Dendritic cell treated with granulocyte-macrophage colony-stimulating factor and Interleukin-4, amounts not matched to agents 40 ng/mL and 50 ng/mL, for 4 days (primary cell): ENCODE results near the gene ACTN1.

Source experiments
- H3K27ac Mint-ChIP-seq: one replicate; pipeline ENCODE4 v1.8.0; 2022; ENCODE audit warnings: mild to moderate bottlenecking, mixed read lengths
- H3K27me3 Mint-ChIP-seq: one replicate; pipeline ENCODE4 v1.8.0; 2022; ENCODE audit warnings: mild to moderate bottlenecking, mixed read lengths
- H3K36me3 Mint-ChIP-seq: one replicate; pipeline ENCODE4 v1.8.0; 2022; ENCODE audit warnings: low read depth, mixed read lengths
- H3K4me1 Mint-ChIP-seq: one replicate; pipeline ENCODE4 v1.8.0; 2022; ENCODE audit warnings: low read depth, mixed read lengths
- H3K4me3 Mint-ChIP-seq: one replicate; pipeline ENCODE4 v1.8.0; 2022; ENCODE audit warnings: mild to moderate bottlenecking, moderate library complexity, mixed read lengths
- H3K9me3 Mint-ChIP-seq: one replicate; pipeline ENCODE4 v1.8.0; 2022; ENCODE audit warnings: mixed read lengths
- intact Hi-C: fragments of 100-400 bp; cut with micrococcal nuclease; formaldehyde crosslinking; loops from one replicate; pipeline ENCODE4 v1.15.0; 2022

Gene ACTN1

GRCh38 chr14:68937471-68938270, 41.4 kb downstream of the ACTN1 start:
- H3K27me3 Mint-ChIP-seq, result no peaks in the 10 kb centered on the region

GRCh38 chr14:68936980-68937379, 42.1 kb downstream of the ACTN1 start:
- intact Hi-C loops, result no loop called here
- Mint-ChIP-seq H3K4me1 (peaks cover 74% of the 10 kb centered on the region), H3K9me3 (no peaks in the 10 kb centered on the region), H3K27ac (peak overlapping the region; percentile 68), H3K27me3 (no peaks in the 10 kb centered on the region), H3K36me3 (peaks cover 26% of the 10 kb centered on the region), H3K4me3 (no peak overlapping the region)

More at GRCh38 chr14:68937471-68938270, 41.4 kb downstream of the ACTN1 start:
- Mint-ChIP-seq H3K4me1 (peaks cover 74% of the 10 kb centered on the region), H3K27ac (peak overlapping the region; percentile 51), H3K9me3 (no peaks in the 10 kb centered on the region), H3K36me3 (peaks cover 27% of the 10 kb centered on the region), H3K4me3 (no peak overlapping the region)
- intact Hi-C loops, result no loop called here

GRCh38 chr14:68936476-68936875, 42.6 kb downstream of the ACTN1 start:
- intact Hi-C loops, result no loop called here
- H3K4me1 Mint-ChIP-seq, result peaks cover 74% of the 10 kb centered on the region
- H3K9me3 Mint-ChIP-seq, result no peaks in the 10 kb centered on the region
- no peaks in the 10 kb centered on the region for H3K27me3 Mint-ChIP-seq
- H3K27ac Mint-ChIP-seq, result peak overlapping the region; percentile 68
- H3K36me3 Mint-ChIP-seq, result peaks cover 31% of the 10 kb centered on the region
- no peak overlapping the region for H3K4me3 Mint-ChIP-seq

- peaks cover 37% of the 10 kb centered on the region for H3K36me3 Mint-ChIP-seq
- intact Hi-C loops, result no loop called here
- H3K4me3 Mint-ChIP-seq, result no peak overlapping the region
- no peaks in the 10 kb centered on the region for H3K9me3 Mint-ChIP-seq
- H3K27me3 Mint-ChIP-seq, result no peaks in the 10 kb centered on the region
- H3K27ac Mint-ChIP-seq, result peak overlapping the region; percentile 68
- H3K4me1 Mint-ChIP-seq, result peaks cover 74% of the 10 kb centered on the region
Observed at GRCh38 chr14:68935761-68936214, 43.3 kb downstream of the ACTN1 start.

- H3K27me3 Mint-ChIP-seq, result no peaks in the 10 kb centered on the region
- peak overlapping the region; percentile 70 for H3K27ac Mint-ChIP-seq
- peaks cover 37% of the 10 kb centered on the region for H3K36me3 Mint-ChIP-seq
- H3K4me3 Mint-ChIP-seq, result no peak overlapping the region
- intact Hi-C loops, result no loop called here
- peaks cover 81% of the 10 kb centered on the region for H3K4me1 Mint-ChIP-seq
- H3K9me3 Mint-ChIP-seq, result no peaks in the 10 kb centered on the region
Observed at GRCh38 chr14:68934066-68934465, 45.0 kb downstream of the ACTN1 start.

- Mint-ChIP-seq H3K4me3 (no peak overlapping the region), H3K9me3 (no peaks in the 10 kb centered on the region), H3K27ac (peak overlapping the region; percentile 70), H3K4me1 (peaks cover 81% of the 10 kb centered on the region), H3K27me3 (no peaks in the 10 kb centered on the region), H3K36me3 (peaks cover 37% of the 10 kb centered on the region)
- intact Hi-C loops, result no loop called here
Observed at GRCh38 chr14:68932686-68933085, 46.4 kb downstream of the ACTN1 start.

GRCh38 chr14:68932231-68932630, 46.9 kb downstream of the ACTN1 start:
- Mint-ChIP-seq H3K27ac (peak overlapping the region; percentile 70), H3K9me3 (no peaks in the 10 kb centered on the region), H3K36me3 (peaks cover 40% of the 10 kb centered on the region), H3K4me1 (peaks cover 81% of the 10 kb centered on the region), H3K27me3 (no peaks in the 10 kb centered on the region), H3K4me3 (no peak overlapping the region)
- intact Hi-C loops, result no loop called here

- no peak overlapping the region for H3K4me3 Mint-ChIP-seq
- H3K27ac Mint-ChIP-seq, result peak overlapping the region; percentile 70
- intact Hi-C loops, result no loop called here
- peaks cover 40% of the 10 kb centered on the region for H3K36me3 Mint-ChIP-seq
- H3K9me3 Mint-ChIP-seq, result peaks cover 4% of the 10 kb centered on the region
- H3K4me1 Mint-ChIP-seq, result peaks cover 81% of the 10 kb centered on the region
- H3K27me3 Mint-ChIP-seq, result no peaks in the 10 kb centered on the region
Observed at GRCh38 chr14:68931474-68932051, 47.5 kb downstream of the ACTN1 start.

- peaks cover 9% of the 10 kb centered on the region for H3K9me3 Mint-ChIP-seq
- H3K27ac Mint-ChIP-seq, result peak overlapping the region; percentile 70
- peaks cover 79% of the 10 kb centered on the region for H3K4me1 Mint-ChIP-seq
- H3K36me3 Mint-ChIP-seq, result peaks cover 40% of the 10 kb centered on the region
- intact Hi-C loops, result no loop called here
- H3K27me3 Mint-ChIP-seq, result no peaks in the 10 kb centered on the region
- no peak overlapping the region for H3K4me3 Mint-ChIP-seq
Observed at GRCh38 chr14:68931063-68931462, 48.0 kb downstream of the ACTN1 start.

- H3K4me3 Mint-ChIP-seq, result peak overlapping the region; percentile 22
- H3K27me3 Mint-ChIP-seq, result no peaks in the 10 kb centered on the region
- peaks cover 14% of the 10 kb centered on the region for H3K9me3 Mint-ChIP-seq
- H3K36me3 Mint-ChIP-seq, result peaks cover 47% of the 10 kb centered on the region
- intact Hi-C loops, result loop anchor here (5.0 kb wide), 1 partner anchor 48 kb away; the partner anchor contains the start of gene ACTN1
- peaks cover 85% of the 10 kb centered on the region for H3K4me1 Mint-ChIP-seq
- H3K27ac Mint-ChIP-seq, result peak overlapping the region; percentile 94
Observed at GRCh38 chr14:68929623-68930307, 49.3 kb downstream of the ACTN1 start.

- Mint-ChIP-seq H3K9me3 (peaks cover 14% of the 10 kb centered on the region), H3K27me3 (no peaks in the 10 kb centered on the region), H3K4me1 (peaks cover 93% of the 10 kb centered on the region), H3K4me3 (peak overlapping the region; percentile 54), H3K27ac (peak overlapping the region; percentile 94), H3K36me3 (peaks cover 51% of the 10 kb centered on the region)
- intact Hi-C loops, result loop anchor here (5.0 kb wide), 1 partner anchor 48 kb away; the partner anchor contains the start of gene ACTN1
Observed at GRCh38 chr14:68928770-68929550, 50.1 kb downstream of the ACTN1 start.

- Mint-ChIP-seq H3K4me1 (peaks cover 94% of the 10 kb centered on the region), H3K4me3 (peak overlapping the region; percentile 54), H3K9me3 (peaks cover 14% of the 10 kb centered on the region), H3K27ac (peak overlapping the region; percentile 94), H3K27me3 (no peaks in the 10 kb centered on the region), H3K36me3 (peaks cover 57% of the 10 kb centered on the region)
- intact Hi-C loops, result loop anchor here (5.0 kb wide), 1 partner anchor 49 kb away; the partner anchor contains the start of gene ACTN1
Observed at GRCh38 chr14:68927956-68928675, 51.0 kb downstream of the ACTN1 start.

GRCh38 chr14:68927089-68927488, 52.0 kb downstream of the ACTN1 start:
- Mint-ChIP-seq H3K4me3 (no peak overlapping the region), H3K4me1 (peaks cover 94% of the 10 kb centered on the region)
- intact Hi-C loops, result loop anchor here (5.0 kb wide), 1 partner anchor 50 kb away; the partner anchor contains the start of gene ACTN1

More at GRCh38 chr14:68927089-68927488, 52.0 kb downstream of the ACTN1 start:
- H3K27ac Mint-ChIP-seq, result peak overlapping the region; percentile 94
- peaks cover 14% of the 10 kb centered on the region for H3K9me3 Mint-ChIP-seq
- H3K27me3 Mint-ChIP-seq, result no peaks in the 10 kb centered on the region
- peaks cover 64% of the 10 kb centered on the region for H3K36me3 Mint-ChIP-seq
